Transverse colon (tissue), 4 donors: ENCODE measurements around the gene DNMT3L.

Experiments
- CTCF ChIP-seq, 5 experiments: fragments of 200-600 bp in 3 of 5; fragments of 450-650 bp in 2 of 5; sonication (generic) in 3 of 5; IDR thresholded peaks; 1 replicate in 2 of 5; 2 replicates in 3 of 5; pipeline ENCODE4 v1.5.1; 2016 to 2017; ENCODE audit warnings: antibody characterized with exemption in 5 of 5, inconsistent platforms in 3 of 5, mild to moderate bottlenecking in 2 of 5, moderate library complexity in 1 of 5
- EP300 ChIP-seq: sonication (generic); formaldehyde crosslinking; IDR thresholded peaks from one replicate; pipeline ENCODE4 v1.6.1; 2017; ENCODE audit warnings: antibody characterized with exemption, low read depth
- POLR2A ChIP-seq: fragments of 450-650 bp; IDR thresholded peaks from one replicate; pipeline ENCODE4 v1.6.1; 2016; ENCODE audit warnings: antibody characterized with exemption, mild to moderate bottlenecking, moderate library complexity
- POLR2AphosphoS5 ChIP-seq, 3 donors: sonication (generic); formaldehyde crosslinking; IDR thresholded peaks; one replicate each; pipeline ENCODE4 v1.6.1; 2016; ENCODE audit warnings: antibody characterized with exemption in 3 of 3

- TF ChIP-seq POLR2A = no peak
- no peak for TF ChIP-seq CTCF (IDR thresholded peaks at IDR 0.05)
- TF ChIP-seq POLR2AphosphoS5 (IDR thresholded peaks at IDR 0.05) = no peak
- no peak for TF ChIP-seq EP300
Measured at GRCh38 chr21:44289381-44290010, 27.8 kb upstream of the DNMT3L start.
